Trophoblast cell (in vitro differentiated cells and primary cell): ENCODE results near the gene BACH2.
A peak's percentile ranks its signal among the peaks of the same experiment; 100 is the strongest.

Experiments used
- DNase-seq, 2 donors: peaks; one replicate each; pipeline ENCODE4 v3.0.0-alpha.2; 2016
- H2AFZ ChIP-seq: 2 replicates; pipeline ENCODE4 v1.6.1; 2013; ENCODE audit warnings: low read length, moderate library complexity, mild to moderate bottlenecking; ENCODE audit not compliant: insufficient read depth, poor library complexity
- H2AK5ac ChIP-seq: 2 replicates; pipeline ENCODE4 v1.6.1; 2013; ENCODE audit warnings: mild to moderate bottlenecking, low read length
- H2BK120ac ChIP-seq: 2 replicates; pipeline ENCODE4 v1.6.1; 2013; ENCODE audit warnings: low read length, mild to moderate bottlenecking, moderate library complexity; ENCODE audit not compliant: insufficient read depth, poor library complexity
- H2BK12ac ChIP-seq: 2 replicates; pipeline ENCODE4 v1.6.1; 2013; ENCODE audit warnings: mild to moderate bottlenecking, low read length, moderate library complexity
- H2BK5ac ChIP-seq: 2 replicates; pipeline ENCODE4 v1.6.1; 2013; ENCODE audit warnings: low read length, low read depth, moderate library complexity, mild to moderate bottlenecking; ENCODE audit not compliant: poor library complexity
- H3K14ac ChIP-seq: 2 replicates; pipeline ENCODE4 v1.6.1; 2013; ENCODE audit warnings: mild to moderate bottlenecking, low read length
- H3K18ac ChIP-seq: 2 replicates; pipeline ENCODE4 v1.6.1; 2013; ENCODE audit warnings: mild to moderate bottlenecking, low read length
- H3K23ac ChIP-seq: 2 replicates; pipeline ENCODE4 v1.6.1; 2013; ENCODE audit warnings: low read length
- H3K27ac ChIP-seq: 2 replicates; pipeline ENCODE4 v1.5.1; 2013; ENCODE audit warnings: low read depth, mild to moderate bottlenecking, inconsistent platforms, low read length, moderate library complexity
- H3K27me3 ChIP-seq: 2 replicates; pipeline ENCODE4 v1.6.1; 2013; ENCODE audit warnings: inconsistent platforms, mild to moderate bottlenecking, low read length, moderate library complexity; ENCODE audit not compliant: insufficient read depth
- H3K36me3 ChIP-seq, 2 experiments: 1 replicate in 1 of 2; 2 replicates in 1 of 2; pipeline ENCODE4 v1.6.1; 2013; ENCODE audit warnings: low read length in 2 of 2, mild to moderate bottlenecking in 2 of 2, moderate library complexity in 1 of 2; ENCODE audit not compliant: insufficient read depth in 2 of 2, control insufficient read depth in 1 of 2
- H3K4ac ChIP-seq: 2 replicates; pipeline ENCODE4 v1.6.1; 2013; ENCODE audit warnings: low read depth, mild to moderate bottlenecking, low read length, moderate library complexity
- H3K4me1 ChIP-seq, 2 experiments: 1 replicate in 1 of 2; 2 replicates in 1 of 2; pipeline ENCODE4 v1.6.1; 2013; ENCODE audit warnings: low read length in 2 of 2, mild to moderate bottlenecking in 2 of 2, moderate library complexity in 1 of 2; ENCODE audit not compliant: insufficient read depth in 2 of 2, control insufficient read depth in 1 of 2
- H3K4me2 ChIP-seq: 2 replicates; pipeline ENCODE4 v1.6.1; 2013; ENCODE audit warnings: inconsistent platforms, mild to moderate bottlenecking, low read length, moderate library complexity
- H3K4me3 ChIP-seq: 2 replicates; pipeline ENCODE4 v1.5.1; 2013; ENCODE audit warnings: mild to moderate bottlenecking, low read depth, low read length, inconsistent platforms
- H3K79me1 ChIP-seq: one replicate; pipeline ENCODE4 v1.6.1; 2013; ENCODE audit warnings: low read length
- H3K79me2 ChIP-seq: 2 replicates; pipeline ENCODE4 v1.6.1; 2013; ENCODE audit warnings: low read length, mild to moderate bottlenecking; ENCODE audit not compliant: control insufficient read depth, insufficient read depth, poor library complexity
- H3K9ac ChIP-seq: 2 replicates; pipeline ENCODE4 v1.6.1; 2013; ENCODE audit warnings: mild to moderate bottlenecking, low read length
- H3K9me3 ChIP-seq: 2 replicates; pipeline ENCODE4 v1.6.1; 2013; ENCODE audit warnings: low read depth, mild to moderate bottlenecking, control low read depth, inconsistent platforms, low read length; ENCODE audit not compliant: insufficient read depth
- H4K12ac ChIP-seq: 2 replicates; pipeline ENCODE4 v1.6.1; 2013; ENCODE audit warnings: low read depth, mild to moderate bottlenecking, low read length, moderate library complexity
- H4K8ac ChIP-seq: 2 replicates; pipeline ENCODE4 v1.6.1; 2013; ENCODE audit warnings: low read depth, mild to moderate bottlenecking, low read length, moderate library complexity
- H4K91ac ChIP-seq: one replicate; pipeline ENCODE4 v1.6.1; 2013; ENCODE audit warnings: low read depth, mild to moderate bottlenecking, low read length, moderate library complexity
- WGBS: extraction: QIAGEN DNeasy Blood & Tissue Kit; methylation state at CpG from one replicate; pipeline ENCODE4 v1.1.7; 2013; ENCODE audit warnings: missing lambda C conversion rate; ENCODE audit not compliant: insufficient read length, insufficient coverage; ENCODE audit errors: extremely low coverage; 5-methylcytosine and 5-hydroxymethylcytosine counted together

BACH2 gene

GRCh38 chr6:89950879-89951391, 345.7 kb downstream of the BACH2 start:
- H2AK5ac ChIP-seq, result no peak overlapping the region
- no peaks in the 10 kb centered on the region for H3K27me3 ChIP-seq
- no peaks in the 10 kb centered on the region for H3K79me1 ChIP-seq
- H4K8ac ChIP-seq, result no peak overlapping the region
- no peak overlapping the region for H4K12ac ChIP-seq
- no peak overlapping the region for H3K9ac ChIP-seq
- no peak overlapping the region for H3K27ac ChIP-seq
- peak overlapping the region; percentile 21 for H4K91ac ChIP-seq
- no CpG with 5 or more reads among the region's 15 CpGs for WGBS
- H3K4me1 ChIP-seq, result peaks cover 3 to 6% of the 10 kb centered on the region in 2 experiments
- H3K14ac ChIP-seq, result no peak overlapping the region
- no peak overlapping the region for H3K4ac ChIP-seq
- H3K18ac ChIP-seq, result no peak overlapping the region
- H3K23ac ChIP-seq, result no peak overlapping the region
- no peak overlapping the region for H2BK5ac ChIP-seq
- peak; percentile 90 to 95 for DNase-seq
- H2BK12ac ChIP-seq, result no peak overlapping the region
- no peak overlapping the region for H2BK120ac ChIP-seq
- no peaks in the 10 kb centered on the region for H3K9me3 ChIP-seq
- no peaks in the 10 kb centered on the region for H3K79me2 ChIP-seq
- no peak overlapping the region for H2AFZ ChIP-seq
- no peak overlapping the region for H3K4me2 ChIP-seq
- H3K4me3 ChIP-seq, result no peak overlapping the region
- H3K36me3 ChIP-seq, result peaks cover 6 to 22% of the 10 kb centered on the region in 2 experiments

- no peak overlapping the region for H4K12ac ChIP-seq
- no peak overlapping the region for H3K4me3 ChIP-seq
- H2BK5ac ChIP-seq, result no peak overlapping the region
- no peaks in the 10 kb centered on the region for H3K79me2 ChIP-seq
- H3K18ac ChIP-seq, result no peak overlapping the region
- H4K8ac ChIP-seq, result no peak overlapping the region
- no peak overlapping the region for H3K27ac ChIP-seq
- no peak overlapping the region for H3K4me2 ChIP-seq
- WGBS, result no CpG with 5 or more reads among the region's 17 CpGs
- H3K4me1 ChIP-seq, result peaks cover 3 to 6% of the 10 kb centered on the region in 2 experiments
- H3K9ac ChIP-seq, result no peak overlapping the region
- peaks cover 6 to 22% of the 10 kb centered on the region in 2 experiments for H3K36me3 ChIP-seq
- peak overlapping the region; percentile 38 for H4K91ac ChIP-seq
- H2AFZ ChIP-seq, result no peak overlapping the region
- no peaks in the 10 kb centered on the region for H3K9me3 ChIP-seq
- H2BK120ac ChIP-seq, result no peak overlapping the region
- H3K23ac ChIP-seq, result no peak overlapping the region
- no peak for DNase-seq
- H3K14ac ChIP-seq, result no peak overlapping the region
- no peak overlapping the region for H3K4ac ChIP-seq
- no peaks in the 10 kb centered on the region for H3K27me3 ChIP-seq
- no peak overlapping the region for H2BK12ac ChIP-seq
- H2AK5ac ChIP-seq, result no peak overlapping the region
- H3K79me1 ChIP-seq, result no peaks in the 10 kb centered on the region
Measured at GRCh38 chr6:89950446-89950845, 346.2 kb downstream of the BACH2 start.

- Histone ChIP-seq H3K36me3 (peaks cover 6 to 22% of the 10 kb centered on the region in 2 experiments), H3K79me2 (no peaks in the 10 kb centered on the region), H3K4ac (no peak overlapping the region), H3K79me1 (no peaks in the 10 kb centered on the region), H2BK12ac (peak overlapping the region; percentile 15), H2BK5ac (no peak overlapping the region), H3K4me1 (peaks cover 3 to 6% of the 10 kb centered on the region in 2 experiments), H3K4me2 (no peak overlapping the region), H3K27ac (no peak overlapping the region), H2AFZ (no peak overlapping the region), H3K9me3 (no peaks in the 10 kb centered on the region), H3K14ac (no peak overlapping the region), H3K4me3 (no peak overlapping the region), H2BK120ac (no peak overlapping the region), H4K8ac (no peak overlapping the region), H2AK5ac (no peak overlapping the region), H3K18ac (no peak overlapping the region), H3K27me3 (no peaks in the 10 kb centered on the region), H3K9ac (no peak overlapping the region), H3K23ac (no peak overlapping the region), H4K91ac (no peak overlapping the region), H4K12ac (no peak overlapping the region)
- no peak for DNase-seq
- WGBS, result no CpG with 5 or more reads among the region's 5 CpGs
Measured at GRCh38 chr6:89948876-89949275, 347.8 kb downstream of the BACH2 start.

- Histone ChIP-seq H3K4ac (no peak overlapping the region), H3K14ac (no peak overlapping the region), H2AFZ (no peak overlapping the region), H4K8ac (no peak overlapping the region), H2BK12ac (no peak overlapping the region), H3K4me2 (no peak overlapping the region), H3K4me1 (no peaks in the 10 kb centered on the region), H3K79me1 (no peaks in the 10 kb centered on the region), H3K79me2 (no peaks in the 10 kb centered on the region), H3K9ac (no peak overlapping the region), H2BK5ac (no peak overlapping the region), H3K4me3 (no peak overlapping the region), H2BK120ac (no peak overlapping the region), H3K36me3 (peaks cover 2 to 5% of the 10 kb centered on the region in 2 experiments), H3K23ac (no peak overlapping the region), H3K9me3 (no peaks in the 10 kb centered on the region), H4K91ac (no peak overlapping the region), H3K27me3 (no peaks in the 10 kb centered on the region), H2AK5ac (no peak overlapping the region), H3K27ac (no peak overlapping the region), H3K18ac (no peak overlapping the region), H4K12ac (no peak overlapping the region)
- DNase-seq, result peak in 1 of 2 donors; percentile 68
- no CpG with 5 or more reads among the region's 1 CpG for WGBS
Measured at GRCh38 chr6:89944826-89945407, 351.7 kb downstream of the BACH2 start.
